HepG2 (cell line): Measurements from ENCODE around the gene ITGB8. TPM values are rescaled to one million over a fixed set of nuclear protein-coding genes. Genes with fewer than 3 reads are reported as not detected.

Source experiments
- AKAP8 ChIP-seq: sonication (generic); formaldehyde crosslinking; IDR thresholded peaks from 2 replicates; pipeline ENCODE4 v1.5.1; 2020; ENCODE audit warnings: mild to moderate bottlenecking, missing genetic modification reagents
- EEA1 ChIP-seq: sonication (generic); formaldehyde crosslinking; IDR thresholded peaks from 2 replicates; pipeline ENCODE4 v1.5.1; 2020; ENCODE audit warnings: mild to moderate bottlenecking, missing genetic modification reagents, borderline replicate concordance
- ZMYM3 ChIP-seq: sonication (generic); formaldehyde crosslinking; IDR thresholded peaks from 2 replicates; pipeline ENCODE4 v1.5.1; 2020; ENCODE audit warnings: mild to moderate bottlenecking, missing genetic modification reagents
- ZNF432 ChIP-seq: sonication (generic); formaldehyde crosslinking; IDR thresholded peaks from 2 replicates; pipeline ENCODE4 v1.5.0; 2020; ENCODE audit warnings: missing genetic modification reagents, mild to moderate bottlenecking, borderline replicate concordance
- polyA plus RNA-seq, 8 experiments: library from polyadenylated mRNA; depleted of rRNA in 3 of 8; stranded (reverse) in 7 of 8; unstranded in 1 of 8; fragments of >200 nt; fragmentation: Illumina TruSeq in 4 of 8; extraction: Trizol in 4 of 8; gene quantifications; 2 replicates each; pipeline versions ENCODE4 v1.2.1 to v1.2.3, GENCODE V29; 2011 to 2016; ENCODE audit warnings: low read depth in 4 of 8, missing spikeins in 1 of 8, mixed read lengths in 1 of 8; ENCODE audit not compliant: insufficient read depth in 1 of 8
- total RNA-seq, 5 experiments: library from RNA; depleted of rRNA; stranded (reverse); fragments of >200 nt; fragmentation: Illumina TruSeq; extraction: Trizol; gene quantifications; 2 replicates each; pipeline ENCODE4 v1.2.3, GENCODE V29; 2016; ENCODE audit warnings: low read depth in 1 of 5
- TF ChIP-seq, protein P1 (sequence below): sonication (generic); formaldehyde crosslinking; IDR thresholded peaks from 2 replicates; pipeline ENCODE4 v1.9.0; 2021; ENCODE audit warnings: missing genetic modification reagents, mild to moderate bottlenecking, borderline replicate concordance
- TF ChIP-seq, protein P2 (sequence below): sonication (generic); formaldehyde crosslinking; IDR thresholded peaks from 2 replicates; pipeline ENCODE4 v1.5.0; 2020; ENCODE audit warnings: missing genetic modification reagents
- TF ChIP-seq, protein P3 (sequence below): conservative IDR thresholded peaks from 2 replicates; pipeline ENCODE4 v1.6.1; 2018; ENCODE audit warnings: missing genetic modification reagents
- TF ChIP-seq, protein P4 (sequence below): sonication (generic); formaldehyde crosslinking; IDR thresholded peaks from 2 replicates; pipeline ENCODE4 v1.4.0; 2020; ENCODE audit warnings: missing genetic modification reagents

Gene ITGB8
- total and polyA plus RNA-seq, 2 of the 13 experiments (the other 11 are each of a cell fraction or from before 2014, with no cell fraction given), result 0.01 TPM; not detected in 1

DNA sequence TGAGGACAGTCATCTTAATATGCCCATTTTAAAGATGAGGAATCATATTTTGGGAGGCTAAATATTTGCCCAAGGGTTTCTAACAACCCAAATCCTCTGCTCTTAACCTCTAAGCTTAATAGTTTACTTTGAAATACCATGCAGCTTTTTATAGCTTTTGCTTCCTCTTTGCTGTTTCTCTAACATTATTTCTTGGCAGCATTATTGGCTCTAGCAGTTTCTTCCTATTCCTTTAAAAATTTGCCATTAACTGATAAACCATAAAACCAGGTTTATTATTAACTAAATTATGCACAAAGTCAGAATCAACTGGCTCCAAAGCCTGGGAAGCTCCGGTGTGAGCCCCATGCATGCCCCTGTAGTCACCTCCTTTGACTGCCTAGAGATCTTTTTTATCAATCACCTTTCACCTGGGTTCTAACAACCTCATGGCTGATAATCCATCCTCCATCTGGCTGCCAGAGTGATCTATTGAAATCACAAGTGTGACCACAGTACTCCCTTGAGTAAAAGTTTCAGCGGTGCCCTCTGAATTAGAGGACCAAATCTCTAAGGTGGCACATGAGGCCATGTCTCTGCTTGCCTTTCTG is 62.4 kb downstream of the ITGB8 start (continued):
- TF ChIP-seq, protein P1, sequence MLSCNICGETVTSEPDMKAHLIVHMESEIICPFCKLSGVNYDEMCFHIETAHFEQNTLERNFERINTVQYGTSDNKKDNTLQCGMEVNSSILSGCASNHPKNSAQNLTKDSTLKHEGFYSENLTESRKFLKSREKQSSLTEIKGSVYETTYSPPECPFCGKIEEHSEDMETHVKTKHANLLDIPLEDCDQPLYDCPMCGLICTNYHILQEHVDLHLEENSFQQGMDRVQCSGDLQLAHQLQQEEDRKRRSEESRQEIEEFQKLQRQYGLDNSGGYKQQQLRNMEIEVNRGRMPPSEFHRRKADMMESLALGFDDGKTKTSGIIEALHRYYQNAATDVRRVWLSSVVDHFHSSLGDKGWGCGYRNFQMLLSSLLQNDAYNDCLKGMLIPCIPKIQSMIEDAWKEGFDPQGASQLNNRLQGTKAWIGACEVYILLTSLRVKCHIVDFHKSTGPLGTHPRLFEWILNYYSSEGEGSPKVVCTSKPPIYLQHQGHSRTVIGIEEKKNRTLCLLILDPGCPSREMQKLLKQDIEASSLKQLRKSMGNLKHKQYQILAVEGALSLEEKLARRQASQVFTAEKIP (CRISPR knock-in tag), result no peak
- TF ChIP-seq ZNF432 (CRISPR knock-in tag) (no peak), EEA1 (CRISPR knock-in tag) (no peak), ZMYM3 (no peak), AKAP8 (CRISPR knock-in tag) (no peak)
- TF ChIP-seq, protein P2, sequence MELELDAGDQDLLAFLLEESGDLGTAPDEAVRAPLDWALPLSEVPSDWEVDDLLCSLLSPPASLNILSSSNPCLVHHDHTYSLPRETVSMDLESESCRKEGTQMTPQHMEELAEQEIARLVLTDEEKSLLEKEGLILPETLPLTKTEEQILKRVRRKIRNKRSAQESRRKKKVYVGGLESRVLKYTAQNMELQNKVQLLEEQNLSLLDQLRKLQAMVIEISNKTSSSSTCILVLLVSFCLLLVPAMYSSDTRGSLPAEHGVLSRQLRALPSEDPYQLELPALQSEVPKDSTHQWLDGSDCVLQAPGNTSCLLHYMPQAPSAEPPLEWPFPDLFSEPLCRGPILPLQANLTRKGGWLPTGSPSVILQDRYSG (CRISPR knock-in tag), result no peak
- TF ChIP-seq, protein P3, sequence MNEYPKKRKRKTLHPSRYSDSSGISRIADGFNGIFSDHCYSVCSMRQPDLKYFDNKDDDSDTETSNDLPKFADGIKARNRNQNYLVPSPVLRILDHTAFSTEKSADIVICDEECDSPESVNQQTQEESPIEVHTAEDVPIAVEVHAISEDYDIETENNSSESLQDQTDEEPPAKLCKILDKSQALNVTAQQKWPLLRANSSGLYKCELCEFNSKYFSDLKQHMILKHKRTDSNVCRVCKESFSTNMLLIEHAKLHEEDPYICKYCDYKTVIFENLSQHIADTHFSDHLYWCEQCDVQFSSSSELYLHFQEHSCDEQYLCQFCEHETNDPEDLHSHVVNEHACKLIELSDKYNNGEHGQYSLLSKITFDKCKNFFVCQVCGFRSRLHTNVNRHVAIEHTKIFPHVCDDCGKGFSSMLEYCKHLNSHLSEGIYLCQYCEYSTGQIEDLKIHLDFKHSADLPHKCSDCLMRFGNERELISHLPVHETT (CRISPR knock-in tag), result no peak
- TF ChIP-seq, protein P4, sequence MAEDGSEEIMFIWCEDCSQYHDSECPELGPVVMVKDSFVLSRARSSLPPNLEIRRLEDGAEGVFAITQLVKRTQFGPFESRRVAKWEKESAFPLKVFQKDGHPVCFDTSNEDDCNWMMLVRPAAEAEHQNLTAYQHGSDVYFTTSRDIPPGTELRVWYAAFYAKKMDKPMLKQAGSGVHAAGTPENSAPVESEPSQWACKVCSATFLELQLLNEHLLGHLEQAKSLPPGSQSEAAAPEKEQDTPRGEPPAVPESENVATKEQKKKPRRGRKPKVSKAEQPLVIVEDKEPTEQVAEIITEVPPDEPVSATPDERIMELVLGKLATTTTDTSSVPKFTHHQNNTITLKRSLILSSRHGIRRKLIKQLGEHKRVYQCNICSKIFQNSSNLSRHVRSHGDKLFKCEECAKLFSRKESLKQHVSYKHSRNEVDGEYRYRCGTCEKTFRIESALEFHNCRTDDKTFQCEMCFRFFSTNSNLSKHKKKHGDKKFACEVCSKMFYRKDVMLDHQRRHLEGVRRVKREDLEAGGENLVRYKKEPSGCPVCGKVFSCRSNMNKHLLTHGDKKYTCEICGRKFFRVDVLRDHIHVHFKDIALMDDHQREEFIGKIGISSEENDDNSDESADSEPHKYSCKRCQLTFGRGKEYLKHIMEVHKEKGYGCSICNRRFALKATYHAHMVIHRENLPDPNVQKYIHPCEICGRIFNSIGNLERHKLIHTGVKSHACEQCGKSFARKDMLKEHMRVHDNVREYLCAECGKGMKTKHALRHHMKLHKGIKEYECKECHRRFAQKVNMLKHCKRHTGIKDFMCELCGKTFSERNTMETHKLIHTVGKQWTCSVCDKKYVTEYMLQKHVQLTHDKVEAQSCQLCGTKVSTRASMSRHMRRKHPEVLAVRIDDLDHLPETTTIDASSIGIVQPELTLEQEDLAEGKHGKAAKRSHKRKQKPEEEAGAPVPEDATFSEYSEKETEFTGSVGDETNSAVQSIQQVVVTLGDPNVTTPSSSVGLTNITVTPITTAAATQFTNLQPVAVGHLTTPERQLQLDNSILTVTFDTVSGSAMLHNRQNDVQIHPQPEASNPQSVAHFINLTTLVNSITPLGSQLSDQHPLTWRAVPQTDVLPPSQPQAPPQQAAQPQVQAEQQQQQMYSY (CRISPR knock-in tag), result no peak
